K562 treated with DMSO at 1 percent for 4 hours (cell line): ENCODE measurements around the gene OR2AG2. TPM values are rescaled to one million over a fixed set of nuclear protein-coding genes. Genes with fewer than 3 reads are reported as not detected.

Experiments used
- total RNA-seq: library from RNA; unstranded; fragments of 300-600 nt; gene quantifications from 2 replicates; pipeline ENCODE4 v1.2.3, GENCODE V29; 2022; ENCODE audit not compliant: insufficient read depth

OR2AG2 gene
- 0.49 TPM in 1 of 2 replicates, not detected in the other for total RNA-seq

GRCh38 chr11:6771926-6772893 lies at the start of gene OR2AG2:
Gene OR2AG2, minus strand, starts transcription at chr11:6771976. Its CDS starts 3,019 bp downstream, at chr11:6768957.

GRCh38 chr11:6799402-6799801 lies 27.6 kb upstream of the OR2AG2 start, which contains the start of gene OR6A2:
Gene OR6A2, minus strand, starts transcription at chr11:6799689. Its CDS starts 3,981 bp downstream, at chr11:6795708.

GRCh38 chr11:6782720-6783119 lies 10.9 kb upstream of the OR2AG2 start, which contains the start of gene OR2AG1:
Gene OR2AG1, plus strand, starts transcription at chr11:6783020. Its CDS starts 2,018 bp downstream, at chr11:6785038.

Other genes with a start within 250 kb of the OR2AG2 start
- 10.7 and 15.2 TPM in 2 replicates for gene RRP8, start 168.4 kb downstream of the OR2AG2 start, total RNA-seq
- gene ILK, start 168.2 kb downstream of the OR2AG2 start, total RNA-seq: 108 and 115 TPM in 2 replicates
- 81.9 and 99.0 TPM in 2 replicates for gene TAF10, start 159.8 kb downstream of the OR2AG2 start, total RNA-seq
- 122 and 151 TPM in 2 replicates for gene TPP1, start 152.6 kb downstream of the OR2AG2 start, total RNA-seq
- gene DCHS1, start 116.2 kb downstream of the OR2AG2 start, total RNA-seq: 0.23 and 0.38 TPM in 2 replicates
- 35.8 and 45.4 TPM in 2 replicates for gene MRPL17, start 88.6 kb downstream of the OR2AG2 start, total RNA-seq
- not detected in 2 replicates for gene OR2AG1, start 11.0 kb upstream of the OR2AG2 start, total RNA-seq
- gene OR6A2, start 27.7 kb upstream of the OR2AG2 start, total RNA-seq: not detected in 2 replicates
- not detected in 2 replicates for gene OR10A5, start 73.7 kb upstream of the OR2AG2 start, total RNA-seq
- gene OR10A2, start 91.1 kb upstream of the OR2AG2 start, total RNA-seq: not detected in 2 replicates
- gene OR10A4, start 104.6 kb upstream of the OR2AG2 start, total RNA-seq: not detected in 2 replicates
- not detected in 2 replicates for gene OR2D2, start 120.5 kb upstream of the OR2AG2 start, total RNA-seq
- not detected in 2 replicates for gene OR2D3, start 149.0 kb upstream of the OR2AG2 start, total RNA-seq
- gene ZNF215, start 154.4 kb upstream of the OR2AG2 start, total RNA-seq: 2.6 and 3.6 TPM in 2 replicates
- not detected in 2 replicates for gene ZNF214, start 248.4 kb upstream of the OR2AG2 start, total RNA-seq
- 0.31 TPM in 1 of 2 replicates, not detected in the other for gene NLRP14, start 248.5 kb upstream of the OR2AG2 start, total RNA-seq